GM18526 (cell line): ENCODE measurements around the gene PRR23E.

Source experiments
- POLR2A ChIP-seq: IDR thresholded peaks from 3 replicates; pipeline ENCODE4 v1.6.1; 2011; ENCODE audit not compliant: insufficient read length; ENCODE audit errors: extremely low read depth

The PRR23E gene

GRCh38 chr3:127209155-127209839, 16.4 kb downstream of the PRR23E start:
- TF ChIP-seq POLR2A, result no peak

- no peak for TF ChIP-seq POLR2A
These were observed 17.1 kb downstream of the PRR23E start for GRCh38 chr3:127209840-127210653.

GRCh38 chr3:127210654-127210943, 17.7 kb downstream of the PRR23E start:
- no peak for TF ChIP-seq POLR2A

- TF ChIP-seq POLR2A, result no peak
These were observed 18.5 kb downstream of the PRR23E start for GRCh38 chr3:127211118-127212060.

- no peak for TF ChIP-seq POLR2A
These were observed 19.3 kb downstream of the PRR23E start for GRCh38 chr3:127212231-127212630.

GRCh38 chr3:127212711-127213110, 19.8 kb downstream of the PRR23E start:
- TF ChIP-seq POLR2A, result no peak

- TF ChIP-seq POLR2A, result no peak
These were observed 20.5 kb downstream of the PRR23E start for GRCh38 chr3:127213381-127213918.

GRCh38 chr3:127214975-127215374, 22.0 kb downstream of the PRR23E start:
- no peak for TF ChIP-seq POLR2A

GRCh38 chr3:127215714-127216414, 22.9 kb downstream of the PRR23E start:
- no peak for TF ChIP-seq POLR2A

GRCh38 chr3:127216415-127217261, 23.7 kb downstream of the PRR23E start:
- no peak for TF ChIP-seq POLR2A

- no peak for TF ChIP-seq POLR2A
These were observed 24.9 kb downstream of the PRR23E start for GRCh38 chr3:127217596-127218453.

- TF ChIP-seq POLR2A, result no peak
These were observed 25.6 kb downstream of the PRR23E start for GRCh38 chr3:127218454-127218922.

GRCh38 chr3:127220497-127220896, 27.6 kb downstream of the PRR23E start:
- TF ChIP-seq POLR2A, result no peak

- no peak for TF ChIP-seq POLR2A
These were observed 28.1 kb downstream of the PRR23E start for GRCh38 chr3:127221037-127221436.
